Retinal pigment epithelial cell (primary cell): ENCODE results near the gene PAN3.

Experiments
- DNase-seq: peaks from one replicate; pipeline ENCODE4 v3.0.0-alpha.2; 2010; ENCODE audit warnings: low read depth
- H3K4me3 ChIP-seq: 2 replicates; pipeline ENCODE4 v1.5.1; 2011; ENCODE audit warnings: mild to moderate bottlenecking, low read length, control low read depth, moderate library complexity
- CTCF ChIP-seq: conservative IDR thresholded peaks from 2 replicates; pipeline ENCODE4 v1.5.1; 2011; ENCODE audit warnings: low read depth, low read length, control low read depth, inconsistent platforms

Gene PAN3

GRCh38 chr13:28314879-28315278 is 176.5 kb downstream of the PAN3 start:
- no peak for TF ChIP-seq CTCF
- H3K4me3 ChIP-seq: no peak overlapping the region
- DNase-seq: no peak

GRCh38 chr13:28316129-28316528 is 177.8 kb downstream of the PAN3 start:
- H3K4me3 ChIP-seq: no peak overlapping the region
- no peak for DNase-seq
- no peak for TF ChIP-seq CTCF

- H3K4me3 ChIP-seq: no peak overlapping the region
- DNase-seq: no peak
- no peak for TF ChIP-seq CTCF
Measured at GRCh38 chr13:28316836-28317235, 178.5 kb downstream of the PAN3 start.

GRCh38 chr13:28318496-28318895 is 180.2 kb downstream of the PAN3 start:
- no peak overlapping the region for H3K4me3 ChIP-seq
- DNase-seq: no peak
- no peak for TF ChIP-seq CTCF

GRCh38 chr13:28319528-28319927 is 181.2 kb downstream of the PAN3 start:
- no peak for DNase-seq
- no peak overlapping the region for H3K4me3 ChIP-seq
- TF ChIP-seq CTCF: no peak

GRCh38 chr13:28320209-28320608 is 181.9 kb downstream of the PAN3 start:
- TF ChIP-seq CTCF: no peak

GRCh38 chr13:28320884-28321574 is 182.7 kb downstream of the PAN3 start:
- no peak for TF ChIP-seq CTCF
- H3K4me3 ChIP-seq: no peak overlapping the region
- no peak for DNase-seq

More at GRCh38 chr13:28320209-28320608, 181.9 kb downstream of the PAN3 start:
- no peak for DNase-seq
- H3K4me3 ChIP-seq: no peak overlapping the region
